Gastroesophageal sphincter (tissue), 4 donors: ENCODE measurements around the gene YPEL5. TPM values are rescaled to one million over a fixed set of nuclear protein-coding genes. Genes with fewer than 3 reads are reported as not detected.
A peak's percentile ranks its signal among the peaks of the same experiment; 100 is the strongest.

Source experiments
- ATAC-seq: fragments of 150-250 bp; one replicate; pipeline ENCODE4 v1.9.1; 2016; ENCODE audit warnings: mild to moderate bottlenecking, moderate library complexity
- H3K27ac ChIP-seq, 4 donors: fragments of 200-600 bp; sonication (generic) in 3 of 4; 1 replicate in 3 of 4; 2 replicates in 1 of 4; pipeline ENCODE4 v1.5.1; 2016 to 2019
- H3K27me3 ChIP-seq: fragments of 200-600 bp; sonication (generic); one replicate; pipeline ENCODE4 v1.5.1; 2019
- H3K36me3 ChIP-seq, 2 donors: fragments of 200-600 bp; sonication (generic); one replicate each; pipeline ENCODE4 v1.5.1; 2019; ENCODE audit warnings: control low read depth in 1 of 2
- H3K4me1 ChIP-seq, 3 donors: fragments of 200-600 bp; sonication (generic); 1 replicate in 2 of 3; 2 replicates in 1 of 3; pipeline ENCODE4 v1.5.1; 2016 to 2019; ENCODE audit warnings: control low read depth in 2 of 3
- H3K4me3 ChIP-seq, 2 donors: fragments of 200-600 bp; sonication (generic); one replicate each; pipeline ENCODE4 v1.5.1; 2019; ENCODE audit warnings: mild to moderate bottlenecking in 1 of 2, moderate library complexity in 1 of 2
- H3K9me3 ChIP-seq, 3 donors: fragments of 200-600 bp; sonication (generic); one replicate each; pipeline ENCODE4 v1.5.1; 2017 to 2019; ENCODE audit warnings: control low read depth in 2 of 3
- CTCF ChIP-seq, 4 experiments: fragments of 200-600 bp in 2 of 4; fragments of 450-650 bp in 2 of 4; sonication (generic) in 1 of 4; IDR thresholded peaks; one replicate each; pipeline ENCODE4 v1.5.1; 2017 to 2019; ENCODE audit warnings: antibody characterized with exemption in 4 of 4, mild to moderate bottlenecking in 2 of 4, moderate library complexity in 2 of 4
- EP300 ChIP-seq: sonication (generic); formaldehyde crosslinking; IDR thresholded peaks from one replicate; pipeline ENCODE4 v1.6.1; 2017; ENCODE audit warnings: antibody characterized with exemption, mild to moderate bottlenecking
- POLR2A ChIP-seq, 2 donors: fragments of 450-650 bp; IDR thresholded peaks; one replicate each; pipeline ENCODE4 v1.6.1; 2017; ENCODE audit warnings: antibody characterized with exemption in 2 of 2, mild to moderate bottlenecking in 2 of 2, moderate library complexity in 1 of 2
- POLR2AphosphoS5 ChIP-seq: sonication (generic); formaldehyde crosslinking; IDR thresholded peaks from one replicate; pipeline ENCODE4 v1.6.1; 2017; ENCODE audit warnings: antibody characterized with exemption
- WGBS, 2 donors: methylation state at CpG; one replicate each; pipeline ENCODE4 v1.1.5; 2018; ENCODE audit warnings: low coverage in 1 of 2; 5-methylcytosine and 5-hydroxymethylcytosine counted together
- total RNA-seq, 4 donors: library from RNA; depleted of rRNA; stranded (reverse); fragments of >200 nt; gene quantifications; one replicate each; pipeline ENCODE4 v1.1.0, GENCODE V29; 2016

The YPEL5 gene
- total RNA-seq, 4 donors from 2014 or later: 109 to 159 (median 136) TPM

- Histone ChIP-seq H3K4me3 (no peak overlapping the region), H3K27ac (no peak overlapping the region), H3K9me3 (no peaks in the 10 kb centered on the region), H3K27me3 (no peaks in the 10 kb centered on the region), H3K36me3 (peaks cover 0 to 18% of the 10 kb centered on the region in 2 donors), H3K4me1 (peaks cover 0 to 19% (median 2%) of the 10 kb centered on the region in 3 donors)
- TF ChIP-seq POLR2AphosphoS5 (no peak), POLR2A (IDR thresholded peaks at IDR 0.05) (no peak), EP300 (no peak)
- ATAC-seq: no peak
- WGBS, 2 donors: 75 to 84% methylated on average over 4 of the region's 4 CpGs
Measured at GRCh38 chr2:30165617-30166016, 18.8 kb downstream of the YPEL5 start.

GRCh38 chr2:30172627-30173026 lies 25.8 kb downstream of the YPEL5 start:
- Histone ChIP-seq H3K27ac (no peak overlapping the region), H3K36me3 (no peaks in the 10 kb centered on the region), H3K4me1 (peaks cover 0 to 1% (median 0%) of the 10 kb centered on the region in 3 donors), H3K9me3 (no peaks in the 10 kb centered on the region), H3K4me3 (no peak overlapping the region), H3K27me3 (no peaks in the 10 kb centered on the region)
- WGBS, 2 donors: 100% methylated on average over 1 of the region's 1 CpG; no CpG with 5 or more reads in 1 of the 2 donors
- TF ChIP-seq EP300 (no peak), POLR2A (IDR thresholded peaks at IDR 0.05) (no peak), POLR2AphosphoS5 (no peak)
- ATAC-seq: no peak

GRCh38 chr2:30177440-30177839 lies 30.6 kb downstream of the YPEL5 start:
- no peak for TF ChIP-seq EP300
- TF ChIP-seq POLR2A (IDR thresholded peaks at IDR 0.05): no peak
- TF ChIP-seq POLR2AphosphoS5: no peak
- TF ChIP-seq CTCF (IDR thresholded peaks at IDR 0.05): no peak
- no peak for ATAC-seq
- WGBS, 2 donors: 100% methylated on average over 1 to 3 of the region's 3 CpGs
- Histone ChIP-seq H3K4me3 (no peak overlapping the region), H3K27me3 (no peaks in the 10 kb centered on the region), H3K4me1 (peaks cover 0 to 25% (median 0%) of the 10 kb centered on the region in 3 donors), H3K36me3 (no peaks in the 10 kb centered on the region), H3K9me3 (no peaks in the 10 kb centered on the region), H3K27ac (peak overlapping the region in 3 of 4 donors; percentile 56 to 72 (median 60))

GRCh38 chr2:30177956-30178355 lies 31.1 kb downstream of the YPEL5 start:
- Histone ChIP-seq H3K27me3 (no peaks in the 10 kb centered on the region), H3K4me3 (no peak overlapping the region), H3K27ac (peak overlapping the region in 3 of 4 donors; percentile 56 to 72 (median 60)), H3K4me1 (peaks cover 0 to 25% (median 0%) of the 10 kb centered on the region in 3 donors), H3K9me3 (no peaks in the 10 kb centered on the region), H3K36me3 (no peaks in the 10 kb centered on the region)
- no peak for TF ChIP-seq POLR2A (IDR thresholded peaks at IDR 0.05)
- TF ChIP-seq EP300: no peak
- TF ChIP-seq POLR2AphosphoS5: peak; percentile 37
- TF ChIP-seq CTCF (IDR thresholded peaks at IDR 0.05): no peak
- WGBS, 2 donors: 72% methylated on average over 2 of the region's 4 CpGs; no CpG with 5 or more reads in 1 of the 2 donors
- ATAC-seq: peak; percentile 7

GRCh38 chr2:30178618-30179434 lies 32.0 kb downstream of the YPEL5 start:
- peak; percentile 88 for TF ChIP-seq POLR2AphosphoS5
- no peak for TF ChIP-seq CTCF (IDR thresholded peaks at IDR 0.05)
- Histone ChIP-seq H3K9me3 (no peaks in the 10 kb centered on the region), H3K27ac (peak overlapping the region in 3 of 4 donors; percentile 56 to 72 (median 60)), H3K27me3 (no peaks in the 10 kb centered on the region), H3K4me1 (peaks cover 0 to 25% (median 0%) of the 10 kb centered on the region in 3 donors), H3K36me3 (no peaks in the 10 kb centered on the region), H3K4me3 (no peak overlapping the region)
- peak; percentile 94 for ATAC-seq
- 45 to 50% methylated on average over 11 of the region's 11 CpGs for WGBS, 2 donors
